ENCODE results near the gene SMARCD1.

The SMARCD1 gene

GRCh38 chr12:50084775-50085614 is at the start of gene SMARCD1:
TSS of gene SMARCD1 (plus strand) at chr12:50085342. CDS start at chr12:50085370, 28 bp downstream.
- peak; percentile 81 for DNase-seq

GRCh38 chr12:50038336-50038735 is 46.8 kb upstream of the SMARCD1 start:
- DNase-seq, result no peak

DNA sequence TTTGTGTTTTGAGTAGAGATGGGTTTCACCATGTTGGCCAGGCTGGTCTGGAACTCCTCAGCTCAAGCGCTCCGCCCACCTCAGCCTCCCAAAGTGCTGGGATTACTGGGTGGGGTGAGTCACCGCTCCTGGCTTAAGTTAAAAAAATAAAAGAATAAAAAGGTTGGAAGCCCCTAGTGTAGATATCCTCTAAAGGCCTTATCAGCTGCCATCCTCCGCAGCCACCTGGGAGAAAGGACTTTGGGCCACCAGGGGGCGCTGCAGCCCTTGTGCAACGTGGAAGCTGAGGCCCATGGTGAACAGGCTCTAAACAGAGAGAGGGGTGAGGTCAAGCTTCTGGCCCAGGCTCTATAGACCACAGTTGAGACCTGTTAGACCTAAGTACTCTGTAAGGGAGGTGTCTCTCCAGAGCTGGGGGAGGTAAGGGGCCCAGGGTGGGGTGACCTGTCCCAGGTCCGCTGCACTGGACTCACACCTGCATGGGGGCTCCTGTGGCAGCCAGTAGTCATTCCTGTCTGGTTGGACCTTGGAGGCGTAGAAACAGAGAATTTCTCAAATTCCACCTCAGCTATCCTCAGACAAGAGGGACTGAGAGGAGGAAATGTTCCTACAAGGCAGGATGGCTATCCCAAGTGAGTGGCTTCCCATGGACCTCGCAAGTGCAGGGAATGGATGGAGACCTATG is 45.8 kb upstream of the SMARCD1 start:
- DNase-seq, result peak; percentile 64

DNA sequence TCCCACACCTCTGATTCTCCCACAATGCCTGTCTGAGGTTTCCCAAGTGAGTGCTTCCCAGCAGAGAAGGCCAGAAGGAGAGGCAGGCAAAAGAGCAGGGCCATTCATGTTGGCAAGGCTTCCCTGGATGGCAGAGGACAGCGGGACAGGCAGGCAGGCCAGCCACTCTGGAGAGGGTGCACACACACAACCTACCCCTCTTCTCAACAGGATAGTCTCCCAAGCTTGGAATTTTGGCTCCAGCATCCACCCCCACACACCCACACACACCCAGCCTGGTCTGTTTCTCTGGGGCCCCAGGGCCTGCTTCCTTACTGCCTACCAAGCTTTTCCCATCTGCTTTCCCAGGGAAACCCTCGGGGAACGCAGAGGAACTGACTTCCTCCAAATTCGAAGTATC is 44.5 kb upstream of the SMARCD1 start:
- DNase-seq, result no peak

GRCh38 chr12:50041062-50041860 is 43.9 kb upstream of the SMARCD1 start:
- no peak for DNase-seq

GRCh38 chr12:50041962-50042361 is 43.2 kb upstream of the SMARCD1 start:
- DNase-seq, result no peak

GRCh38 chr12:50042693-50043092 is 42.4 kb upstream of the SMARCD1 start:
- no peak for DNase-seq

DNA sequence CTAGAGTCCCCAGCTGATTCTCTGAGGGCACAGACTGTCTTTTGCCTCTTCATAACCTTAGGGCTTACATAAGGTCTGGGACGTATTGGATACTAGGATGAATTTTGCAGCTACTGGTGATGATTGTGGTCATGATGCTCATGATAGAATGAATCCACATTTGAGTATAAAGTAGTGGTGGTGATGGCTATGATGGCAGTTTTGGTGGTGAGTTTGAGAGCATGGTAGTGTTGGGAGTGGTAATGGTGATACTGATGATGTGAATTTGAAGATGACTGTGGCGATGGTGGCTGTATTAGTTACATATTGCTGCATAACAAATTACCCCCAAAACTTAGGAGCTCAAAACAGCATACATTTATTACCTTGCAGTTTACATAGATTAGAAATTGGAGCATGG is 41.8 kb upstream of the SMARCD1 start:
- no peak for DNase-seq

DNA sequence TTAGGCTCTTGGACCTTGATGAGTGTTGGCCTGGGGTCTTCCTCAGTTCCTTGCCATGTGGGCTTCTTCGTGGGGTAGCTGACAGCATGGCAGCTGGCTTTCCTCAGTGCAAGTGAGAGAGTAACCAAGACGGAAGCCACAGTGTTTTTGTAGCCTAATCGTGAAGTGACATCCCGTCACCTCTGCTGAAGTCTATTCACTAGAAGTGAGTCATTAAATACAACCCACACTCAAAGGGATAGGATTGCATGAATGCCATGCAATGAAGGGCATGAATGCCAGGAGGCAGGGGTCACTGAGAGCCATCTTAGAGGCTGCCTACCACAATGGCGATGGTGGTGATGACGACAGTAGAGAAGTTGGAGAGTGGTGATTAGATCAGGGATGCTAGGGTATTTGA is 41.3 kb upstream of the SMARCD1 start:
- no peak for DNase-seq

DNA sequence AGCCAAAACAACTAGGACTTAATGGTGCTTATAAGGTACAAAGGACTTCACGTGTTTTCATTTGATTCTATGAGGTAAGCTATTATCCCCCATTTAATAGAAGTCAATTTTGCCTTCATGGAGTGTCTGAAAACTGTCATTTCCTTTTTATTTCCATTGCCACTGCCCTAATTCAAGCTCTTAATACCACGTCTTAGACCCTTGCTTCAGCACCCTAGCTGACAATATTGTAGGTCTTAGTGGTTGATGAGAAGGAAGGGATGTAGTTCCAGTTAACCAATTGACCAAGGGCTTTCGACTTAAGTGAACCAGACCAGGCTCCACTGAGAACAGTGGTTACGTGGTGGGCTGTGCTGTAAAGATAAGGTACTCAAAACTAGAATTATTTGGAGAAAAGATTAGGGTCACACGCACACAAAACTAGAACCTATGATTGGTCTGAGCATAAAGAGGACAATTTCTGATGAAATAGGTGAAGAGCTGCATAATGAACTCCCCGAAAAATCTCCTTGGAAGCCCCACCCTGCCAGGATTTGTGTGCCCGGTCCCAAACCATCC is 37.4 kb upstream of the SMARCD1 start:
- DNase-seq, result no peak

DNA sequence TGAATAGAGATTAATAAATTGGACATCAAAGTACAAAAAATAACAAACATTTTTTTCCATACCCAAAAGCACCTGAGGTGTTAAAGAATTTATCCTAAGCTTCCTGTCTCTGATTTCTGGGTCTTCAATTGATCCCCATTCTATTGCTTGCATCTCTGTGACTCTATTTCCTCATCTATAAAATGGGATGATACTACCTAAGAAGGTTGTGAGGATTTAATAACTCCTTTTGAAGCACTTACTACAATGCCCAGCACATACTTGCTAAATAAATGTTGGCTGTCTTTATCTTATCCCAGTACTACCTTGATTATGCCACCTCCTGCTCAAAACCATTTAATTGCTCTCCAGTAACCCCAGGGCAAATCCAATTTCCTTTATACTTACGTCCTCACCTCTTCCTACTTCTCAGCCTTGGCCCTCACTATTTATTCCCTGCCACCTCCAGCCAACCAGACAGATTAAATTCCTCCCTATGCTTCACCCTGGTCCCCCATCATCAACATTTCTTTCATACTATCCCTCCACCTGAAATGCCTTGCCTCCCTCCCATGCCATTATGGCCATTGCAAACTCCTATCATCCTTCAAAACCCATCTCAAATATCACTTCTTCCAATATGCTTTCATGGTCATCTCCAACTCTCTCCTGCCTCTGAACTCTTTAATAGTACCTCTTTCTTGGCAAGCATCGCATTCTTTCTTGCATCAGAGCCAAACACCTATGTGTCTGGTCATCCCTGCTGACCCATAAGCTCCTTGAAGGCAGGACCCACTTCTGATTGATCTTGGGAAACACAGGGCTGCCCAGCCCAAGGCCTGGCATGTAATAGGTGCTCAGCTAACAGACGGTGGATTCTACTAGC is 35.7 kb upstream of the SMARCD1 start:
- no peak for DNase-seq

- no peak for DNase-seq
Measured at GRCh38 chr12:50050119-50050385, 35.1 kb upstream of the SMARCD1 start.

DNA sequence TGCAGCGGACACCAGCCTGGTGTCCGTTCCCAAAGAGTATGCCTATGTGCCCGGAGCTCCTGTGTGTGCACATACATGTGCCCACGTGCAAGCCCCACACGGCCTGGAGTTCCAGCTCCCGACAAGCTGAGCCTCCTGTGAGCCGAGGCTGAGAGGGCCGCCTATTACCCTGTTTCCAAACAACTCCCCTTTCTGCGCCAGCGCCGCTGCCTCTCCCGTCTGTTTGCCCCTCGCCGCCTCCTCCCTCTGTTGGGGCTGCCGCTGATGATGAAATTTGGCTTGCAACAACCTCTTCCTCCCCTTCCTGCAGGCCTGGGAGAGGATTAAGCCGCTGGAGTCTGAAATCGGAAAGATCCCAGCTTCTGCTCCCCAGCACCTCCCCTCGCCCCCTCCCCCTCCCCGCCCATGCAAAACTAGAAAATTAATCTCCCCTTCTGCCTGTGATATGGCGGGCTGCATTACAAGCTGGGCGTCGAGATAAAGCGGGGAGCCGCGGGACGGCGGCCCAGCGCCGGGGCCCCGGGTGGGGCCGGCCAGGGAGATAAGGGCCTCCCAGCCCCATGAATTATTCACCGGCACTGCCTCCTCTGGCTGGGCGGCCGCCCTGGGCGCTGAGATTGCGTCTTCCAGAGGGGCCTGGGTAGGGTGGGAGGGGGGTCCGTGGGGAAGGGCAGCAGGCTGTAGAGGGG is 34.6 kb upstream of the SMARCD1 start:
- no peak for DNase-seq

DNA sequence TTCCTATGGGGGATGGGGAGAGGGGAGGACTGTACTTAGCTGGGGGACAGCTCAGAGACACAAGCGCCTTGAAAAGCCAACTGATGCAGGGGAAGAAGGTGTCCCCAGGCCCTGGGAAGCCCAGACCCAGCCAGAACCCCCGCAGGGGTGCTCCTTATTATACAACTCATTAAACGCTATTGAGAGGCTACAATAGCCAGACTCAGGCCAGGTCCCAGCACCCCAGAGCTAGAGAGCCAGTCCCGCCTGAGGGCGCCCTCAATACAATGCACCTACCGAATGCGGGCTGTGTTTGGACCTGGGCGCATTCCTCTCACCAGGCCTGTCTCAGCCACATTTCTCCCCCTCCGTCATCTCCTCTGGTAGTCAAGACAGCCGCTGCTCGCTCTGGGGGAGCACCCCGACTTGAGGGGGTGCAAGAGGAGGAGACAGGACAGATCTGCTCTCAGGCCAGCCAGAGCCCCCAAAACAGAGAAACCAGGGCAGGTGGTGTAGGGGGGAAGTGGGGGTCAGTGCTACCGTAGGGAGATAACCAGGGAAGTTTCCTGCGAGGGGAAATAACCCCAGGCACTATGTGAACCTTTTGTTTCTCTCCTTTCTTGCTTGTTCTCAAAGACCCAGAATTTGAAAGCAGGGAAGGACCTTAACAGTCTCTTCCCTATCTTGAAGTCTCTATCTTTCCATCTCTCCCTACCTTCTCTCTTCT is 33.9 kb upstream of the SMARCD1 start:
- no peak for DNase-seq

GRCh38 chr12:50052544-50052943 is 32.6 kb upstream of the SMARCD1 start:
- no peak for DNase-seq

GRCh38 chr12:50052964-50053363 is 32.2 kb upstream of the SMARCD1 start:
- DNase-seq, result no peak

- DNase-seq, result no peak
Measured at GRCh38 chr12:50053583-50053982, 31.6 kb upstream of the SMARCD1 start.

GRCh38 chr12:50055831-50056638 is 29.1 kb upstream of the SMARCD1 start:
- DNase-seq, result peak; percentile 40

DNA sequence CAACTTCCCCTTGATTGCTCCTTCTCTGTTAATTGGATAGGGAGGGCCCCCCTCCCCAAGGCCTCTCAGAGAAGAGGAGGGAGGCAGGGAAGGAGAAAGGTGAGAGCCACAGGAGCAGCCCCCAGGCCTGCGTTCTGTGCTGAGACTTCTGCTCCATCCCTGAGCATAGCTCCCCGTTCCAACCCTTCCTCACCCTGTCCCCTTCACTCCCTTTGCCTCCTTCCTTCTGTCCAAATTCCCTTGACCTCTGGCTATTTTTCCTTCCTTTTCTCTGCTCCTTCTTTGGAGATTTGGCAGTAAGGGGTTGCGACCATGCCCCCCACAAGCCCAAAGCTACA is 28.5 kb upstream of the SMARCD1 start:
- no peak for DNase-seq

Data from activated effector memory CD4-positive, alpha-beta T cell treated with Interleukin-2 at 50 U/mL for 16 hours (primary cell).